Activated T-cell treated with anti-CD3 and anti-CD28 coated beads for 1 hour (primary cell): ENCODE data around the gene TMEM239.
"Not testable (repeated sequence)": the region's sequence is repeated elsewhere in the genome, so short reads cannot be mapped to it uniquely, and the experiment has no call there.

Experiments
- DNase-seq: peaks from one replicate; pipeline ENCODE4 v3.0.0-alpha.2; 2020; ENCODE audit warnings: low read depth

TMEM239 gene

GRCh38 chr20:2816030-2816582 lies at the start of gene TMEM239:
Gene TMEM239, plus strand, starts transcription at chr20:2816364. Its CDS starts 191 bp downstream, at chr20:2816555.
- no peak for DNase-seq

- DNase-seq, result no peak
Observed at GRCh38 chr20:2767768-2768631, 48.2 kb upstream of the TMEM239 start.

- no peak for DNase-seq
Observed at GRCh38 chr20:2768632-2769015, 47.5 kb upstream of the TMEM239 start.

GRCh38 chr20:2770091-2770490 lies 46.1 kb upstream of the TMEM239 start:
- not testable (repeated sequence) for DNase-seq

GRCh38 chr20:2771631-2772080 lies 44.5 kb upstream of the TMEM239 start:
- DNase-seq, result no peak

GRCh38 chr20:2773812-2774211 lies 42.4 kb upstream of the TMEM239 start:
- no peak for DNase-seq

GRCh38 chr20:2775139-2775538 lies 41.0 kb upstream of the TMEM239 start:
- no peak for DNase-seq

- DNase-seq, result no peak
Observed at GRCh38 chr20:2778602-2779321, 37.4 kb upstream of the TMEM239 start.

GRCh38 chr20:2780948-2781347 lies 35.2 kb upstream of the TMEM239 start:
- DNase-seq, result no peak

GRCh38 chr20:2783908-2784566 lies 32.1 kb upstream of the TMEM239 start:
- DNase-seq, result no peak

- no peak for DNase-seq
Observed at GRCh38 chr20:2793471-2793870, 22.7 kb upstream of the TMEM239 start.

- DNase-seq, result no peak
Observed at GRCh38 chr20:2794202-2794748, 21.9 kb upstream of the TMEM239 start.

- no peak for DNase-seq
Observed at GRCh38 chr20:2794866-2795447, 21.2 kb upstream of the TMEM239 start.

GRCh38 chr20:2795451-2795850 lies 20.7 kb upstream of the TMEM239 start:
- DNase-seq, result no peak

- DNase-seq, result no peak
Observed at GRCh38 chr20:2796011-2796660, 20.0 kb upstream of the TMEM239 start.

GRCh38 chr20:2797136-2797983 lies 18.8 kb upstream of the TMEM239 start:
- DNase-seq, result no peak

GRCh38 chr20:2798095-2798805 lies 17.9 kb upstream of the TMEM239 start:
- DNase-seq, result no peak

GRCh38 chr20:2798814-2799213 lies 17.4 kb upstream of the TMEM239 start:
- no peak for DNase-seq

GRCh38 chr20:2799271-2799670 lies 16.9 kb upstream of the TMEM239 start:
- DNase-seq, result no peak
